ENCODE measurements around the gene COLEC12.

The COLEC12 gene

GRCh38 chr18:495452-495851, 5.0 kb downstream of the COLEC12 start:
- peaks cover 25% of the 10 kb centered on the region for H3K27me3 Mint-ChIP-seq (ENCODE audit: low read depth)

GRCh38 chr18:495017-495416, 5.5 kb downstream of the COLEC12 start:
- no peak for DNase-seq (ENCODE audit: low spot score)
- H3K27me3 Mint-ChIP-seq (ENCODE audit: low read depth) = peaks cover 25% of the 10 kb centered on the region

More at GRCh38 chr18:495452-495851, 5.0 kb downstream of the COLEC12 start:
- no peaks in the 10 kb centered on the region for H3K4me1 Mint-ChIP-seq (ENCODE audit: low read depth)
- H3K36me3 Mint-ChIP-seq (ENCODE audit: low read depth) = no peaks in the 10 kb centered on the region
- H3K4me3 Mint-ChIP-seq = no peak overlapping the region
- DNase-seq (ENCODE audit: low spot score) = no peak
- H3K27ac Mint-ChIP-seq = no peak overlapping the region
- no peaks in the 10 kb centered on the region for H3K9me3 Mint-ChIP-seq

GRCh38 chr18:493986-494983, 6.2 kb downstream of the COLEC12 start:
- Mint-ChIP-seq H3K4me3 (no peak overlapping the region), H3K36me3 (ENCODE audit: low read depth) (no peaks in the 10 kb centered on the region), H3K27me3 (ENCODE audit: low read depth) (peaks cover 17% of the 10 kb centered on the region), H3K4me1 (ENCODE audit: low read depth) (no peaks in the 10 kb centered on the region), H3K9me3 (no peaks in the 10 kb centered on the region), H3K27ac (no peak overlapping the region)
- DNase-seq (ENCODE audit: low spot score) = no peak

More at GRCh38 chr18:495017-495416, 5.5 kb downstream of the COLEC12 start:
- Mint-ChIP-seq H3K27ac (no peak overlapping the region), H3K9me3 (no peaks in the 10 kb centered on the region), H3K4me1 (ENCODE audit: low read depth) (no peaks in the 10 kb centered on the region), H3K4me3 (no peak overlapping the region), H3K36me3 (ENCODE audit: low read depth) (no peaks in the 10 kb centered on the region)

- H3K4me3 Mint-ChIP-seq = no peak overlapping the region
Measured at GRCh38 chr18:492451-492850, 8.1 kb downstream of the COLEC12 start.

GRCh38 chr18:490624-491023, 9.9 kb downstream of the COLEC12 start:
- H3K9me3 Mint-ChIP-seq = no peaks in the 10 kb centered on the region
- DNase-seq (ENCODE audit: low spot score) = no peak
- peaks cover 2% of the 10 kb centered on the region for H3K27me3 Mint-ChIP-seq (ENCODE audit: low read depth)
- no peaks in the 10 kb centered on the region for H3K4me1 Mint-ChIP-seq (ENCODE audit: low read depth)
- H3K36me3 Mint-ChIP-seq (ENCODE audit: low read depth) = no peaks in the 10 kb centered on the region
- H3K4me3 Mint-ChIP-seq = no peak overlapping the region
- no peak overlapping the region for H3K27ac Mint-ChIP-seq

More at GRCh38 chr18:492451-492850, 8.1 kb downstream of the COLEC12 start:
- Mint-ChIP-seq H3K36me3 (ENCODE audit: low read depth) (no peaks in the 10 kb centered on the region), H3K27ac (no peak overlapping the region), H3K9me3 (no peaks in the 10 kb centered on the region), H3K27me3 (ENCODE audit: low read depth) (peaks cover 3% of the 10 kb centered on the region), H3K4me1 (ENCODE audit: low read depth) (no peaks in the 10 kb centered on the region)
- no peak for DNase-seq (ENCODE audit: low spot score)

GRCh38 chr18:490024-490366, 10.5 kb downstream of the COLEC12 start:
- no peak overlapping the region for H3K4me3 Mint-ChIP-seq
- H3K4me1 Mint-ChIP-seq (ENCODE audit: low read depth) = no peaks in the 10 kb centered on the region
- no peaks in the 10 kb centered on the region for H3K36me3 Mint-ChIP-seq (ENCODE audit: low read depth)
- no peak overlapping the region for H3K27ac Mint-ChIP-seq
- no peak for DNase-seq (ENCODE audit: low spot score)
- H3K9me3 Mint-ChIP-seq = no peaks in the 10 kb centered on the region
- peaks cover 4% of the 10 kb centered on the region for H3K27me3 Mint-ChIP-seq (ENCODE audit: low read depth)

GRCh38 chr18:489244-490023, 11.1 kb downstream of the COLEC12 start:
- Mint-ChIP-seq H3K36me3 (ENCODE audit: low read depth) (no peaks in the 10 kb centered on the region), H3K9me3 (no peaks in the 10 kb centered on the region), H3K4me1 (ENCODE audit: low read depth) (no peaks in the 10 kb centered on the region), H3K27ac (no peak overlapping the region), H3K27me3 (ENCODE audit: low read depth) (peaks cover 4% of the 10 kb centered on the region), H3K4me3 (no peak overlapping the region)
- no peak for DNase-seq (ENCODE audit: low spot score)

- Mint-ChIP-seq H3K36me3 (ENCODE audit: low read depth) (no peaks in the 10 kb centered on the region), H3K4me3 (no peak overlapping the region), H3K27ac (no peak overlapping the region), H3K9me3 (no peaks in the 10 kb centered on the region), H3K27me3 (ENCODE audit: low read depth) (peaks cover 4% of the 10 kb centered on the region), H3K4me1 (ENCODE audit: low read depth) (no peaks in the 10 kb centered on the region)
- no peak for DNase-seq (ENCODE audit: low spot score)
Measured at GRCh38 chr18:486929-487740, 13.4 kb downstream of the COLEC12 start.

GRCh38 chr18:484749-485464, 15.6 kb downstream of the COLEC12 start:
- Mint-ChIP-seq H3K36me3 (ENCODE audit: low read depth) (no peaks in the 10 kb centered on the region), H3K9me3 (no peaks in the 10 kb centered on the region), H3K4me3 (no peak overlapping the region), H3K27me3 (ENCODE audit: low read depth) (peaks cover 6% of the 10 kb centered on the region), H3K27ac (no peak overlapping the region), H3K4me1 (ENCODE audit: low read depth) (no peaks in the 10 kb centered on the region)
- no peak for DNase-seq (ENCODE audit: low spot score)

- Mint-ChIP-seq H3K4me1 (ENCODE audit: low read depth) (no peaks in the 10 kb centered on the region), H3K4me3 (no peak overlapping the region), H3K36me3 (ENCODE audit: low read depth) (no peaks in the 10 kb centered on the region), H3K27me3 (ENCODE audit: low read depth) (peaks cover 2% of the 10 kb centered on the region), H3K9me3 (no peaks in the 10 kb centered on the region), H3K27ac (no peak overlapping the region)
- DNase-seq (ENCODE audit: low spot score) = no peak
Measured at GRCh38 chr18:478681-479080, 21.8 kb downstream of the COLEC12 start.

GRCh38 chr18:477565-477964, 22.9 kb downstream of the COLEC12 start:
- Mint-ChIP-seq H3K4me3 (no peak overlapping the region), H3K36me3 (ENCODE audit: low read depth) (no peaks in the 10 kb centered on the region), H3K9me3 (no peaks in the 10 kb centered on the region), H3K4me1 (ENCODE audit: low read depth) (no peaks in the 10 kb centered on the region), H3K27me3 (ENCODE audit: low read depth) (peaks cover 2% of the 10 kb centered on the region), H3K27ac (no peak overlapping the region)
- no peak for DNase-seq (ENCODE audit: low spot score)

GRCh38 chr18:476251-476664, 24.2 kb downstream of the COLEC12 start:
- DNase-seq (ENCODE audit: low spot score) = no peak
- H3K27ac Mint-ChIP-seq = no peak overlapping the region
- peaks cover 2% of the 10 kb centered on the region for H3K27me3 Mint-ChIP-seq (ENCODE audit: low read depth)
- no peaks in the 10 kb centered on the region for H3K9me3 Mint-ChIP-seq
- no peaks in the 10 kb centered on the region for H3K36me3 Mint-ChIP-seq (ENCODE audit: low read depth)
- no peaks in the 10 kb centered on the region for H3K4me1 Mint-ChIP-seq (ENCODE audit: low read depth)
- H3K4me3 Mint-ChIP-seq = no peak overlapping the region

All from T-helper 2 cell treated with Interferon-gamma antibody and Interleukin-4, amounts not matched to agents 5 μg/mL and 100 μg/mL, for 36 hours (primary cell).